SU-DHL-6 (cell line): ENCODE results near the gene PRKAR1B.

ENCODE experiments used
- EZH2phosphoT487 ChIP-seq: fragments of 200-600 bp; sonication (generic), shearing (Covaris generic); conservative IDR thresholded peaks from 2 replicates; pipeline ENCODE4 v1.6.1; 2018; ENCODE audit warnings: mild to moderate bottlenecking, antibody characterized with exemption, low read length, moderate library complexity, mixed read lengths
- TF ChIP-seq, protein P1 (sequence below): fragments of 200-600 bp; sonication (generic); IDR thresholded peaks from one replicate; pipeline ENCODE4 v1.5.1; 2017; ENCODE audit warnings: antibody characterized with exemption, mild to moderate bottlenecking, low read length, moderate library complexity; ENCODE audit not compliant: insufficient read depth, poor library complexity, severe bottlenecking

DNA sequence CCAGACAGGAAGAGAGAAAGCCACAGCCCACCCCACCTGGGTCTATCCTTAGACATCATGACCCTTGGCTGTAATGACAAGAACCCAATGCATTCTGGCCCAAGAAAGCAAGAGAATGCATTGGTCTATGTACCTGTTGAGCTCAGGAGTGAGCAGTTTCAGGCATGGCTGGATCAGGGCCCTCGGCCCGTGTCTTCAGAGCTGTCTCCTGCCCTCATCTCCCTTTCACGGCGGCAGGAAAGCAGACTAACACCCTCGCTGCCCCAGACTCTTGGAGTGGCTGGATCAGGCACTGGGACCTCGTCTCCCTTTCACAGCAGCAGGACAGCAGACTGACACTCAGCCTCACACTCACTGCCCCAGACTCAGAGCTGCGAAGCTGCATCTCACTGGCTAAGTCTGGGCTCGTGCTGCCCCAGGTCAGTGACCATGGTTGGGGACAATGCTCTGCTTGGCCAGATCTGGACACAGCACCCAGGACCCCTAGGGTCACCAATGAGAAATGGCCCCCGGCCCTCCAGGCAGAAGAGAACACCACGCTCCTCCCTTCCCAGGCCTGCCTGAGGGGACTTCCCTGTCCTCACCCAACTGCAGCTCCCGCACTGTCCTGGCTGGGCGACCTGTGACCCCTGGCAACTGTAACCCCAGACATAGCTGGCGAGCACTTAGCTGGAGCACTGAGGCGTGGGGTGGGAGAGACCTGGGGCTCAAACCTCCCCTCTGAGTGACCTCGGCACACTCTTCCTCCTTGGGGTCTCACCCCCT, 194.5 kb downstream of the PRKAR1B start:
- TF ChIP-seq, protein P1, sequence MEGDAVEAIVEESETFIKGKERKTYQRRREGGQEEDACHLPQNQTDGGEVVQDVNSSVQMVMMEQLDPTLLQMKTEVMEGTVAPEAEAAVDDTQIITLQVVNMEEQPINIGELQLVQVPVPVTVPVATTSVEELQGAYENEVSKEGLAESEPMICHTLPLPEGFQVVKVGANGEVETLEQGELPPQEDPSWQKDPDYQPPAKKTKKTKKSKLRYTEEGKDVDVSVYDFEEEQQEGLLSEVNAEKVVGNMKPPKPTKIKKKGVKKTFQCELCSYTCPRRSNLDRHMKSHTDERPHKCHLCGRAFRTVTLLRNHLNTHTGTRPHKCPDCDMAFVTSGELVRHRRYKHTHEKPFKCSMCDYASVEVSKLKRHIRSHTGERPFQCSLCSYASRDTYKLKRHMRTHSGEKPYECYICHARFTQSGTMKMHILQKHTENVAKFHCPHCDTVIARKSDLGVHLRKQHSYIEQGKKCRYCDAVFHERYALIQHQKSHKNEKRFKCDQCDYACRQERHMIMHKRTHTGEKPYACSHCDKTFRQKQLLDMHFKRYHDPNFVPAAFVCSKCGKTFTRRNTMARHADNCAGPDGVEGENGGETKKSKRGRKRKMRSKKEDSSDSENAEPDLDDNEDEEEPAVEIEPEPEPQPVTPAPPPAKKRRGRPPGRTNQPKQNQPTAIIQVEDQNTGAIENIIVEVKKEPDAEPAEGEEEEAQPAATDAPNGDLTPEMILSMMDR, result no peak
- TF ChIP-seq EZH2phosphoT487, result no peak
